ENCODE results near the gene PDILT. TPM values are rescaled to one million over a fixed set of nuclear protein-coding genes. Genes with fewer than 3 reads are reported as not detected.
"Not testable (repeated sequence)": the region's sequence is repeated elsewhere in the genome, so short reads cannot be mapped to it uniquely, and the experiment has no call there.

PDILT gene
- total RNA-seq, 1 experiment from 2014 or later, result not detected

GRCh38 chr16:20430948-20431347 is 26.4 kb upstream of the PDILT start:
- DNase-seq (no peak), ATAC-seq (no peak)
- Histone ChIP-seq H3K4me3 (ENCODE audit: low read length) (no peak overlapping the region), H3K9me3 (ENCODE audit: low read length) (no peaks in the 10 kb centered on the region), H3K27me3 (ENCODE audit: low read length) (peaks cover 6% of the 10 kb centered on the region), H3K27ac (ENCODE audit: low read length) (no peak overlapping the region), H3K4me2 (ENCODE audit: low read length) (no peak overlapping the region), H3K79me2 (ENCODE audit: low read length) (no peaks in the 10 kb centered on the region), H3K4me1 (ENCODE audit: insufficient read depth, low read length) (no peaks in the 10 kb centered on the region), H3K9me2 (replicated peaks; ENCODE audit: low read length) (no peaks in the 10 kb centered on the region), H4K20me1 (ENCODE audit: low read length) (no peaks in the 10 kb centered on the region), H3K9ac (ENCODE audit: low read length) (no peak overlapping the region), H3F3A (ENCODE audit: low read length, unreplicated experiment) (no peaks in the 10 kb centered on the region), H3K36me3 (ENCODE audit: low read depth, low read length) (no peaks in the 10 kb centered on the region), H2AFZ (ENCODE audit: low read length) (no peak overlapping the region)
- no peak for TF ChIP-seq EZH2phosphoT487 (IDR thresholded peaks at IDR 0.05; ENCODE audit: borderline replicate concordance, low read length)
- no peak for TF ChIP-seq EZH2 (IDR thresholded peaks at IDR 0.05; ENCODE audit: low read length, unreplicated experiment)
- no peak for TF ChIP-seq CTCF (conservative IDR thresholded peaks at IDR 0.05; ENCODE audit: low read depth, low read length)
- ChIA-PET CTCF (no interaction called here), POLR2A (ENCODE audit: unreplicated experiment) (no interaction called here)
- intact Hi-C loops (cut with micrococcal nuclease), result no loop called here
- BruUV-seq (replicated peaks), result no TSS peak

GRCh38 chr16:20430480-20430879 is 25.9 kb upstream of the PDILT start:
- ATAC-seq; H3K9ac ChIP-seq (ENCODE audit: low read length); H3K4me2 ChIP-seq (ENCODE audit: low read length); DNase-seq; H4K20me1 ChIP-seq (ENCODE audit: low read length); H3K27ac ChIP-seq (ENCODE audit: low read length); H3K27me3 ChIP-seq (ENCODE audit: low read length); H3K9me3 ChIP-seq (ENCODE audit: low read length); H3K79me2 ChIP-seq (ENCODE audit: low read length); intact Hi-C loops (cut with micrococcal nuclease); POLR2A ChIA-PET (ENCODE audit: unreplicated experiment); H3K9me2 ChIP-seq (replicated peaks; ENCODE audit: low read length); H3K4me3 ChIP-seq (ENCODE audit: low read length); H2AFZ ChIP-seq (ENCODE audit: low read length); CTCF ChIA-PET; H3K36me3 ChIP-seq (ENCODE audit: low read depth, low read length); H3F3A ChIP-seq (ENCODE audit: low read length, unreplicated experiment); H3K4me1 ChIP-seq (ENCODE audit: insufficient read depth, low read length); BruUV-seq (replicated peaks): not testable (repeated sequence)

- H3K79me2 ChIP-seq (ENCODE audit: low read length); CTCF ChIA-PET; BruUV-seq (replicated peaks); H2AFZ ChIP-seq (ENCODE audit: low read length); H3K9ac ChIP-seq (ENCODE audit: low read length); H3K27me3 ChIP-seq (ENCODE audit: low read length); H3K9me3 ChIP-seq (ENCODE audit: low read length); H3K4me1 ChIP-seq (ENCODE audit: insufficient read depth, low read length); intact Hi-C loops (cut with micrococcal nuclease); DNase-seq; H3F3A ChIP-seq (ENCODE audit: low read length, unreplicated experiment); H3K36me3 ChIP-seq (ENCODE audit: low read depth, low read length); ATAC-seq; H3K4me3 ChIP-seq (ENCODE audit: low read length); H4K20me1 ChIP-seq (ENCODE audit: low read length); H3K4me2 ChIP-seq (ENCODE audit: low read length); H3K27ac ChIP-seq (ENCODE audit: low read length); POLR2A ChIA-PET (ENCODE audit: unreplicated experiment); H3K9me2 ChIP-seq (replicated peaks; ENCODE audit: low read length): not testable (repeated sequence)
Measured at GRCh38 chr16:20429499-20429898, 25.0 kb upstream of the PDILT start.

- H3F3A ChIP-seq (ENCODE audit: low read length, unreplicated experiment); POLR2A ChIA-PET (ENCODE audit: unreplicated experiment); intact Hi-C loops (cut with micrococcal nuclease); H3K27ac ChIP-seq (ENCODE audit: low read length); H4K20me1 ChIP-seq (ENCODE audit: low read length); H3K9me2 ChIP-seq (replicated peaks; ENCODE audit: low read length); H3K9ac ChIP-seq (ENCODE audit: low read length); H3K27me3 ChIP-seq (ENCODE audit: low read length); DNase-seq; H3K4me2 ChIP-seq (ENCODE audit: low read length); H3K4me1 ChIP-seq (ENCODE audit: insufficient read depth, low read length); H2AFZ ChIP-seq (ENCODE audit: low read length); BruUV-seq (replicated peaks); H3K36me3 ChIP-seq (ENCODE audit: low read depth, low read length); H3K9me3 ChIP-seq (ENCODE audit: low read length); CTCF ChIA-PET; ATAC-seq; H3K79me2 ChIP-seq (ENCODE audit: low read length); H3K4me3 ChIP-seq (ENCODE audit: low read length): not testable (repeated sequence)
Measured at GRCh38 chr16:20427401-20427797, 22.9 kb upstream of the PDILT start.
